Panc1 (cell line): Measurements from ENCODE around the gene ABAT. TPM values are rescaled to one million over a fixed set of nuclear protein-coding genes. Genes with fewer than 3 reads are reported as not detected.

ENCODE experiments used
- ATAC-seq: fragments of 200-7000 bp; cut with Tn5 transposase; 2 replicates; pipeline ENCODE4 v1.9.1; 2020; ENCODE audit warnings: mild to moderate bottlenecking, moderate library complexity
- BruUV-seq: library from RNA; stranded (reverse); fragments of 400-500 nt; replicated peaks from 2 replicates; lab custom pipeline; 2021; lab: Mats Ljungman, UMichigan
- CTCF ChIA-PET: fragments of 300-600 bp; sonication (Branson Sonifier 250); formaldehyde crosslinking; loops from one replicate; lab custom pipeline; 2022; ENCODE audit warnings: antibody characterized with exemption; lab: Charles Lee
- POLR2A ChIA-PET: fragments of 300-600 bp; sonication (Branson Sonifier 250); formaldehyde crosslinking; loops from one replicate; lab custom pipeline; 2022; ENCODE audit warnings: antibody characterized with exemption; lab: Charles Lee
- DNase-seq: peaks from one replicate; pipeline ENCODE4 v3.0.0-alpha.2; 2010; ENCODE audit warnings: low read depth, low spot score
- H3K27ac ChIP-seq: 2 replicates; pipeline ENCODE4 v1.5.1; 2011; ENCODE audit warnings: mild to moderate bottlenecking, low read length, inconsistent platforms
- H3K27me3 ChIP-seq: fragments of 200-500 bp; sonication (Bioruptor generic); 2 replicates; pipeline ENCODE4 v1.6.0; 2014; ENCODE audit warnings: low read length, inconsistent platforms; ENCODE audit not compliant: control insufficient read depth, insufficient read depth
- H3K36me3 ChIP-seq: fragments of 200-500 bp; sonication (Bioruptor generic); 2 replicates; pipeline ENCODE4 v1.5.1; 2014; ENCODE audit warnings: inconsistent platforms, mild to moderate bottlenecking, low read length, moderate library complexity; ENCODE audit not compliant: control insufficient read depth, insufficient read depth
- H3K4me1 ChIP-seq: 2 replicates; pipeline ENCODE4 v1.5.1; 2011; ENCODE audit warnings: inconsistent platforms, mild to moderate bottlenecking, low read length, moderate library complexity; ENCODE audit not compliant: control insufficient read depth, insufficient read depth
- H3K4me3 ChIP-seq, 2 experiments: 2 replicates each; pipeline ENCODE4 v1.5.1; 2011 to 2012; ENCODE audit warnings: low read depth in 2 of 2, low read length in 2 of 2, mild to moderate bottlenecking in 2 of 2, inconsistent platforms in 1 of 2, moderate library complexity in 1 of 2
- H3K9me3 ChIP-seq: fragments of 200-500 bp; sonication (Bioruptor generic); 2 replicates; pipeline ENCODE4 v1.5.1; 2014; ENCODE audit warnings: low read depth, mild to moderate bottlenecking, inconsistent platforms, low read length, moderate library complexity; ENCODE audit not compliant: control insufficient read depth, insufficient read depth
- POLR2AphosphoS5 ChIP-seq: IDR thresholded peaks from 2 replicates; pipeline ENCODE4 v1.6.1; 2012; ENCODE audit warnings: mild to moderate bottlenecking, low read depth, low read length, moderate library complexity
- SIN3A ChIP-seq: IDR thresholded peaks from 2 replicates; pipeline ENCODE4 v1.6.1; 2012; ENCODE audit warnings: low read depth, mild to moderate bottlenecking, low read length, moderate library complexity, borderline replicate concordance; ENCODE audit not compliant: insufficient read depth
- TCF7L2 ChIP-seq: IDR thresholded peaks from 2 replicates; pipeline ENCODE4 v1.6.1; 2011; ENCODE audit warnings: mild to moderate bottlenecking, low read depth, low read length, inconsistent platforms
- in situ Hi-C: cut with HindIII; loops from 2 replicates; pipeline ENCODE4 v1.10.0; 2016; ENCODE audit warnings: low sequenced_read_pairs, low pct_unique_long_range_greater_than_20kb
- intact Hi-C: fragments of 100-400 bp; cut with micrococcal nuclease; formaldehyde crosslinking; loops from one replicate; pipeline ENCODE4 v1.10.0; 2022; ENCODE audit not compliant: unreplicated experiment
- total RNA-seq: library from RNA; stranded (reverse); gene quantifications from one replicate; pipeline ENCODE4 v1.2.1, GENCODE V29; 2021; ENCODE audit not compliant: unreplicated experiment
- TF ChIP-seq, protein P1 (sequence below), 2 experiments: IDR thresholded peaks; 2 replicates each; pipeline ENCODE4 v1.6.1; 2011 to 2012; ENCODE audit warnings: low read depth in 2 of 2, control low read depth in 1 of 2, low read length in 1 of 2, mild to moderate bottlenecking in 1 of 2, moderate library complexity in 1 of 2; ENCODE audit not compliant: insufficient read depth in 1 of 2
- TF ChIP-seq, protein P2 (sequence below): fragments of 450-650 bp; IDR thresholded peaks from 2 replicates; pipeline ENCODE4 v1.5.1; 2017; ENCODE audit warnings: mild to moderate bottlenecking

ABAT gene
- total RNA-seq, 1 experiment from 2014 or later: 0.77 TPM

- in situ Hi-C loops (no loop called here), intact Hi-C loops (no loop called here)
Measured at GRCh38 chr16:8760021-8760420, 85.6 kb downstream of the ABAT start.

DNA sequence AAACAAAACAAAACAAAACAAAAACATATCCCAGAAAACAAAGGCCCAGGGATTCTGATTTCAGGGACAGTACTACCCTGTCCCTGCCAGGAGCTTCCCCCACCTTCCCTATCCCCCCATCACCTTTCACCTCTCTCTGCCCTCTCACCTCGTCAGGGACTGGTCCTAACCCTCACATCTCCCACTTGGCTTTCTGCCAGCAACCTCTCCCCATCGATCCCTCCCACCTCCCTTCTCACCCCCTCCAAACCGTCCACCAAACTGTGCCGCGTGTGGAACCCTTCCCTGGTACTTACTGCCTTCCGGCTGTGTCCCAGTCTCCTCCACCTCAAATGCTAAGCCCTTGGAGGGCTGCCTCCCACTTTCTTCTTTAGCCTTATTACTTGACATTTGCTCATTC is 86.7 kb downstream of the ABAT start:
- H3K4me3 ChIP-seq: no peak overlapping the region
- no peak for TF ChIP-seq SIN3A
- no peak for TF ChIP-seq TCF7L2
- TF ChIP-seq, protein P1, sequence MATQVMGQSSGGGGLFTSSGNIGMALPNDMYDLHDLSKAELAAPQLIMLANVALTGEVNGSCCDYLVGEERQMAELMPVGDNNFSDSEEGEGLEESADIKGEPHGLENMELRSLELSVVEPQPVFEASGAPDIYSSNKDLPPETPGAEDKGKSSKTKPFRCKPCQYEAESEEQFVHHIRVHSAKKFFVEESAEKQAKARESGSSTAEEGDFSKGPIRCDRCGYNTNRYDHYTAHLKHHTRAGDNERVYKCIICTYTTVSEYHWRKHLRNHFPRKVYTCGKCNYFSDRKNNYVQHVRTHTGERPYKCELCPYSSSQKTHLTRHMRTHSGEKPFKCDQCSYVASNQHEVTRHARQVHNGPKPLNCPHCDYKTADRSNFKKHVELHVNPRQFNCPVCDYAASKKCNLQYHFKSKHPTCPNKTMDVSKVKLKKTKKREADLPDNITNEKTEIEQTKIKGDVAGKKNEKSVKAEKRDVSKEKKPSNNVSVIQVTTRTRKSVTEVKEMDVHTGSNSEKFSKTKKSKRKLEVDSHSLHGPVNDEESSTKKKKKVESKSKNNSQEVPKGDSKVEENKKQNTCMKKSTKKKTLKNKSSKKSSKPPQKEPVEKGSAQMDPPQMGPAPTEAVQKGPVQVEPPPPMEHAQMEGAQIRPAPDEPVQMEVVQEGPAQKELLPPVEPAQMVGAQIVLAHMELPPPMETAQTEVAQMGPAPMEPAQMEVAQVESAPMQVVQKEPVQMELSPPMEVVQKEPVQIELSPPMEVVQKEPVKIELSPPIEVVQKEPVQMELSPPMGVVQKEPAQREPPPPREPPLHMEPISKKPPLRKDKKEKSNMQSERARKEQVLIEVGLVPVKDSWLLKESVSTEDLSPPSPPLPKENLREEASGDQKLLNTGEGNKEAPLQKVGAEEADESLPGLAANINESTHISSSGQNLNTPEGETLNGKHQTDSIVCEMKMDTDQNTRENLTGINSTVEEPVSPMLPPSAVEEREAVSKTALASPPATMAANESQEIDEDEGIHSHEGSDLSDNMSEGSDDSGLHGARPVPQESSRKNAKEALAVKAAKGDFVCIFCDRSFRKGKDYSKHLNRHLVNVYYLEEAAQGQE (IDR thresholded peaks at IDR 0.05; ENCODE audit: insufficient read depth in 1 of 2, low read depth in 2 of 2, low read length in 1 of 2): no peak
- TF ChIP-seq POLR2AphosphoS5: no peak
- TF ChIP-seq, protein P2, sequence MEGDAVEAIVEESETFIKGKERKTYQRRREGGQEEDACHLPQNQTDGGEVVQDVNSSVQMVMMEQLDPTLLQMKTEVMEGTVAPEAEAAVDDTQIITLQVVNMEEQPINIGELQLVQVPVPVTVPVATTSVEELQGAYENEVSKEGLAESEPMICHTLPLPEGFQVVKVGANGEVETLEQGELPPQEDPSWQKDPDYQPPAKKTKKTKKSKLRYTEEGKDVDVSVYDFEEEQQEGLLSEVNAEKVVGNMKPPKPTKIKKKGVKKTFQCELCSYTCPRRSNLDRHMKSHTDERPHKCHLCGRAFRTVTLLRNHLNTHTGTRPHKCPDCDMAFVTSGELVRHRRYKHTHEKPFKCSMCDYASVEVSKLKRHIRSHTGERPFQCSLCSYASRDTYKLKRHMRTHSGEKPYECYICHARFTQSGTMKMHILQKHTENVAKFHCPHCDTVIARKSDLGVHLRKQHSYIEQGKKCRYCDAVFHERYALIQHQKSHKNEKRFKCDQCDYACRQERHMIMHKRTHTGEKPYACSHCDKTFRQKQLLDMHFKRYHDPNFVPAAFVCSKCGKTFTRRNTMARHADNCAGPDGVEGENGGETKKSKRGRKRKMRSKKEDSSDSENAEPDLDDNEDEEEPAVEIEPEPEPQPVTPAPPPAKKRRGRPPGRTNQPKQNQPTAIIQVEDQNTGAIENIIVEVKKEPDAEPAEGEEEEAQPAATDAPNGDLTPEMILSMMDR: no peak
- no peak for ATAC-seq
- CTCF ChIA-PET: no interaction called here
- POLR2A ChIA-PET: no interaction called here
- no peaks in the 10 kb centered on the region for H3K27me3 ChIP-seq
- no peaks in the 10 kb centered on the region for H3K36me3 ChIP-seq
- in situ Hi-C loops: no loop called here
- H3K9me3 ChIP-seq: no peaks in the 10 kb centered on the region
- H3K4me1 ChIP-seq: no peaks in the 10 kb centered on the region
- intact Hi-C loops: no loop called here
- no TSS peak for BruUV-seq
- H3K27ac ChIP-seq: no peak overlapping the region
- no peak for DNase-seq

More at GRCh38 chr16:8760021-8760420, 85.6 kb downstream of the ABAT start:
- Histone ChIP-seq H3K4me1 (no peaks in the 10 kb centered on the region), H3K36me3 (no peaks in the 10 kb centered on the region), H3K4me3 (no peak overlapping the region), H3K27ac (no peak overlapping the region), H3K27me3 (no peaks in the 10 kb centered on the region), H3K9me3 (no peaks in the 10 kb centered on the region)
- POLR2A ChIA-PET: no interaction called here
- CTCF ChIA-PET: no interaction called here
- ATAC-seq (no peak), DNase-seq (no peak)
- TF ChIP-seq, protein P2: no peak
- TF ChIP-seq SIN3A (no peak), TCF7L2 (no peak), POLR2AphosphoS5 (no peak)
- TF ChIP-seq, protein P1 (IDR thresholded peaks at IDR 0.05; ENCODE audit: insufficient read depth in 1 of 2, low read depth in 2 of 2, low read length in 1 of 2): no peak
- no TSS peak for BruUV-seq
